SK-N-SH treated with all-trans-retinoic acid at 6 μM for 48 hours (cell line): ENCODE measurements around the gene PRR14L.

Experiments
- ATAC-seq: fragments of 200-7000 bp; cut with Tn5 transposase; 3 replicates; pipeline ENCODE4 v1.9.1; 2020; ENCODE audit warnings: mild to moderate bottlenecking, moderate library complexity
- ARNTL ChIP-seq: fragments of 450-650 bp; formaldehyde crosslinking; IDR thresholded peaks from 2 replicates; pipeline ENCODE4 v1.5.0; 2020; ENCODE audit warnings: low read depth, mild to moderate bottlenecking, moderate library complexity, borderline replicate concordance
- BACH2 ChIP-seq: fragments of 250-450 bp; sonication (Bioruptor Pico); IDR thresholded peaks from 2 replicates; pipeline ENCODE4 v1.9.0; 2021; ENCODE audit warnings: mild to moderate bottlenecking, borderline replicate concordance
- CREB5 ChIP-seq: fragments of 250-450 bp; sonication (Bioruptor Pico); IDR thresholded peaks from 2 replicates; pipeline ENCODE4 v1.5.1; 2020; ENCODE audit warnings: low read depth, mild to moderate bottlenecking, moderate library complexity
- CSDC2 ChIP-seq: fragments of 250-450 bp; sonication (Bioruptor Pico); IDR thresholded peaks from 2 replicates; pipeline ENCODE4 v1.5.0; 2020; ENCODE audit warnings: mild to moderate bottlenecking, moderate library complexity
- ESRRG ChIP-seq: fragments of 250-450 bp; sonication (Bioruptor Pico); IDR thresholded peaks from 2 replicates; pipeline ENCODE4 v1.6.1; 2021; ENCODE audit warnings: mild to moderate bottlenecking
- GLIS3 ChIP-seq: fragments of 250-450 bp; sonication (Bioruptor Pico); IDR thresholded peaks from 2 replicates; pipeline ENCODE4 v1.5.0; 2020; ENCODE audit warnings: mild to moderate bottlenecking, moderate library complexity
- ISL1 ChIP-seq: fragments of 250-450 bp; sonication (Bioruptor Pico); IDR thresholded peaks from 2 replicates; pipeline ENCODE4 v2.1.2; 2022; ENCODE audit warnings: mild to moderate bottlenecking, moderate library complexity
- OSR1 ChIP-seq: fragments of 250-450 bp; sonication (Bioruptor Pico); IDR thresholded peaks from 2 replicates; pipeline ENCODE4 v1.8.0; 2022; ENCODE audit warnings: moderate library complexity, mild to moderate bottlenecking, inconsistent platforms
- POU6F1 ChIP-seq: fragments of 250-450 bp; sonication (Bioruptor Pico); IDR thresholded peaks from 2 replicates; pipeline ENCODE4 v1.8.0; 2021; ENCODE audit warnings: low read depth, mild to moderate bottlenecking, moderate library complexity, borderline replicate concordance
- PPARA ChIP-seq: fragments of 250-450 bp; sonication (Bioruptor Pico); IDR thresholded peaks from 2 replicates; pipeline ENCODE4 v1.5.0; 2020; ENCODE audit warnings: mild to moderate bottlenecking, borderline replicate concordance
- RARB ChIP-seq: fragments of 250-450 bp; sonication (Bioruptor Pico); IDR thresholded peaks from 2 replicates; pipeline ENCODE4 v1.8.0; 2021; ENCODE audit warnings: mild to moderate bottlenecking, moderate library complexity
- SNAI2 ChIP-seq: fragments of 250-450 bp; sonication (Bioruptor Pico); IDR thresholded peaks from 2 replicates; pipeline ENCODE4 v1.5.0; 2020; ENCODE audit warnings: mild to moderate bottlenecking, moderate library complexity
- TCF4 ChIP-seq: fragments of 250-450 bp; sonication (Bioruptor Pico); IDR thresholded peaks from 2 replicates; pipeline ENCODE4 v1.8.0; 2021; ENCODE audit warnings: mild to moderate bottlenecking, moderate library complexity, borderline replicate concordance
- TOX ChIP-seq: fragments of 250-450 bp; sonication (Bioruptor Pico); IDR thresholded peaks from 2 replicates; pipeline ENCODE4 v1.8.0; 2021; ENCODE audit warnings: mild to moderate bottlenecking, moderate library complexity, borderline replicate concordance
- TSHZ2 ChIP-seq: fragments of 250-450 bp; sonication (Bioruptor Pico); IDR thresholded peaks from 2 replicates; pipeline ENCODE4 v1.5.0; 2020; ENCODE audit warnings: mild to moderate bottlenecking, moderate library complexity
- ZC3H10 ChIP-seq: fragments of 250-450 bp; sonication (Bioruptor Pico); IDR thresholded peaks from 2 replicates; pipeline ENCODE4 v1.5.1; 2021; ENCODE audit warnings: mild to moderate bottlenecking, moderate library complexity
- ZFP3 ChIP-seq: fragments of 250-450 bp; sonication (Bioruptor Pico); IDR thresholded peaks from 2 replicates; pipeline ENCODE4 v1.5.0; 2020; ENCODE audit warnings: mild to moderate bottlenecking, moderate library complexity
- ZFP30 ChIP-seq: fragments of 450-650 bp; formaldehyde crosslinking; IDR thresholded peaks from 2 replicates; pipeline ENCODE4 v1.5.0; 2022; ENCODE audit warnings: mild to moderate bottlenecking, moderate library complexity
- ZNF565 ChIP-seq: fragments of 450-650 bp; formaldehyde crosslinking; conservative IDR thresholded peaks from 2 replicates; pipeline ENCODE4 v1.5.0; 2020; ENCODE audit warnings: low read depth, mild to moderate bottlenecking, moderate library complexity
- ZNF70 ChIP-seq: fragments of 450-650 bp; formaldehyde crosslinking; IDR thresholded peaks from 2 replicates; pipeline ENCODE4 v1.5.0; 2020; ENCODE audit warnings: mild to moderate bottlenecking, moderate library complexity
- ZNF8 ChIP-seq: fragments of 450-650 bp; formaldehyde crosslinking; IDR thresholded peaks from 2 replicates; pipeline ENCODE4 v1.5.0; 2020; ENCODE audit warnings: mild to moderate bottlenecking, moderate library complexity
- TF ChIP-seq, protein P1 (sequence below): fragments of 250-450 bp; sonication (Bioruptor Pico); IDR thresholded peaks from 2 replicates; pipeline ENCODE4 v1.8.0; 2020; ENCODE audit warnings: mild to moderate bottlenecking, moderate library complexity, borderline replicate concordance
- TF ChIP-seq, protein P2 (sequence below): fragments of 250-450 bp; sonication (Bioruptor Pico); IDR thresholded peaks from 2 replicates; pipeline ENCODE4 v1.5.1; 2021; ENCODE audit warnings: mild to moderate bottlenecking, moderate library complexity

The PRR14L gene

DNA sequence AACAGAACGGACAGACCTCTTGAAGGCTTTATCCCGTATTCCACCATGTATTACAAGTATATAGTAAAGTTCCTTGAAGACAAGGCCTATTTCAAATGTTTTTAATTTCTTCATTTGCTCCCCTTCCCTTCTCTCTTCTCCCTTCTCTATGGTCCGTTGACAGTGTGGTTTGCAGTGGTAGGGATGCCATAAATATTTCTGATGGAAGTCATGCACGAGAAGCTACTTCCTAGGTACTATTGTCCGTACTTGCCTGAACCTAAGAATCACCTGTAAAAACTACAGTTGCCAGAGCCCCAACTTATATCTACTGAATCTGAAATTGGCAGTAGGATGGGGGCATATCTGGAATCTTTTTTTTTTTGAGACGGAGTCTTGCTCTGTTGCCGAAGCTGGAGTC, 90.7 kb downstream of the PRR14L start:
- no peak for ATAC-seq
- TF ChIP-seq POU6F1 (CRISPR knock-in tag): no peak
- TF ChIP-seq ZC3H10 (CRISPR knock-in tag): no peak
- TF ChIP-seq ZFP30 (CRISPR knock-in tag): no peak
- no peak for TF ChIP-seq SNAI2
- TF ChIP-seq CREB5: no peak
- TF ChIP-seq BACH2 (CRISPR knock-in tag): no peak
- TF ChIP-seq GLIS3 (CRISPR knock-in tag): no peak
- TF ChIP-seq, protein P1, sequence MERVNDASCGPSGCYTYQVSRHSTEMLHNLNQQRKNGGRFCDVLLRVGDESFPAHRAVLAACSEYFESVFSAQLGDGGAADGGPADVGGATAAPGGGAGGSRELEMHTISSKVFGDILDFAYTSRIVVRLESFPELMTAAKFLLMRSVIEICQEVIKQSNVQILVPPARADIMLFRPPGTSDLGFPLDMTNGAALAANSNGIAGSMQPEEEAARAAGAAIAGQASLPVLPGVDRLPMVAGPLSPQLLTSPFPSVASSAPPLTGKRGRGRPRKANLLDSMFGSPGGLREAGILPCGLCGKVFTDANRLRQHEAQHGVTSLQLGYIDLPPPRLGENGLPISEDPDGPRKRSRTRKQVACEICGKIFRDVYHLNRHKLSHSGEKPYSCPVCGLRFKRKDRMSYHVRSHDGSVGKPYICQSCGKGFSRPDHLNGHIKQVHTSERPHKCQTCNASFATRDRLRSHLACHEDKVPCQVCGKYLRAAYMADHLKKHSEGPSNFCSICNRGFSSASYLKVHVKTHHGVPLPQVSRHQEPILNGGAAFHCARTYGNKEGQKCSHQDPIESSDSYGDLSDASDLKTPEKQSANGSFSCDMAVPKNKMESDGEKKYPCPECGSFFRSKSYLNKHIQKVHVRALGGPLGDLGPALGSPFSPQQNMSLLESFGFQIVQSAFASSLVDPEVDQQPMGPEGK (CRISPR knock-in tag): no peak
- no peak for TF ChIP-seq RARB (CRISPR knock-in tag)
- no peak for TF ChIP-seq ZFP3
- no peak for TF ChIP-seq TSHZ2 (CRISPR knock-in tag)
- TF ChIP-seq OSR1 (CRISPR knock-in tag): no peak
- TF ChIP-seq ZNF70: no peak
- no peak for TF ChIP-seq TOX (CRISPR knock-in tag)
- TF ChIP-seq ARNTL (CRISPR knock-in tag): no peak
- no peak for TF ChIP-seq PPARA (CRISPR knock-in tag)
- no peak for TF ChIP-seq CSDC2 (CRISPR knock-in tag)
- TF ChIP-seq ISL1 (CRISPR knock-in tag): no peak
- TF ChIP-seq ESRRG (CRISPR knock-in tag): no peak

DNA sequence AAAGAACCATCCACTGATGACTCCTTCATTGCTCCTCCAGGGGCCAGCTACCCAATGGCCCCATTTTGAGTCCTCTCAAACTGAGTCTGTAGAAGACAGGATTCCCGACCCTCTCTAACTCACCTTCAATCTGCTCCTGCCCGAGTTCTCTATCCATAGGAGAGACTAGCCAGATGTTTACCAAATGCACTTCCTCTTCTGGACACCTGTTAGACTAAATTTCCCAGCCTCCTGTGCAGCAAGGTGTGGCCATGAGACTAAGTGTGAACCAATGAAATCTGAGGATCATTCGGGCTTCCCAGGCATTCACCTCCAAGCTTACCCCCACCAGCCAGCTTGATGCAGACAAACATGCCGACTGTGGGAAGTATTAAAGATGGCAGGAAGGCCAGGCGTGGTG, 95.5 kb downstream of the PRR14L start:
- no peak for TF ChIP-seq ZNF565 (CRISPR knock-in tag)
- no peak for TF ChIP-seq POU6F1 (CRISPR knock-in tag)
- TF ChIP-seq ISL1 (CRISPR knock-in tag): no peak
- TF ChIP-seq ESRRG (CRISPR knock-in tag): no peak
- no peak for TF ChIP-seq BACH2 (CRISPR knock-in tag)
- no peak for TF ChIP-seq PPARA (CRISPR knock-in tag)
- no peak for TF ChIP-seq CREB5
- ATAC-seq: no peak

GRCh38 chr22:31653944-31654343, 96.0 kb downstream of the PRR14L start:
- no peak for ATAC-seq
- TF ChIP-seq ZNF70 (no peak), ISL1 (CRISPR knock-in tag) (no peak), RARB (CRISPR knock-in tag) (no peak), ZC3H10 (CRISPR knock-in tag) (no peak), BACH2 (CRISPR knock-in tag) (no peak), TSHZ2 (CRISPR knock-in tag) (no peak), TCF4 (CRISPR knock-in tag) (no peak), ZFP3 (no peak), ESRRG (CRISPR knock-in tag) (no peak), ZNF8 (CRISPR knock-in tag) (no peak), ZFP30 (CRISPR knock-in tag) (no peak), ZNF565 (CRISPR knock-in tag) (no peak)
- TF ChIP-seq, protein P2, sequence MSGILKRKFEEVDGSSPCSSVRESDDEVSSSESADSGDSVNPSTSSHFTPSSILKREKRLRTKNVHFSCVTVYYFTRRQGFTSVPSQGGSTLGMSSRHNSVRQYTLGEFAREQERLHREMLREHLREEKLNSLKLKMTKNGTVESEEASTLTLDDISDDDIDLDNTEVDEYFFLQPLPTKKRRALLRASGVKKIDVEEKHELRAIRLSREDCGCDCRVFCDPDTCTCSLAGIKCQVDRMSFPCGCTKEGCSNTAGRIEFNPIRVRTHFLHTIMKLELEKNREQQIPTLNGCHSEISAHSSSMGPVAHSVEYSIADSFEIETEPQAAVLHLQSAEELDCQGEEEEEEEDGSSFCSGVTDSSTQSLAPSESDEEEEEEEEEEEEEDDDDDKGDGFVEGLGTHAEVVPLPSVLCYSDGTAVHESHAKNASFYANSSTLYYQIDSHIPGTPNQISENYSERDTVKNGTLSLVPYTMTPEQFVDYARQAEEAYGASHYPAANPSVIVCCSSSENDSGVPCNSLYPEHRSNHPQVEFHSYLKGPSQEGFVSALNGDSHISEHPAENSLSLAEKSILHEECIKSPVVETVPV: no peak
